ENCODE measurements around the gene TTC27.

DNA sequence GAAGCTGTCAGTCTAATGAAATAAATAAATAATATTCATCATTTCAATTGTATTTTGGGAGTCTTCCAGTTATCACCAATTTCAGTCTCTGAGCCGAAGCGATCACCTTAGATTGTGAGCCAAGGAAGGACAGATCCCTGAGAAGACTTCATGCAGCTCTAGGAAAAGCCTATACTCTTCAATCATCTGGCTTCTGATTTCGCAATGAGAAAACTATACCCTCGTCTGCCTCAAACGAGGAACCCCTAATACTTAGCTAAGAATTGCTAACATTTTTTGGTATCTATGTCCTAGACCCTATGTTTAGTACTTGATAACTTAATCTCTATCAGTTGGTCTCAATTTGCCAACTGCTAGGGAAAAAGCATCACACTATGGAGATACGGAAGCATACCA, 4.5 kb upstream of the TTC27 start:
- TF ChIP-seq, protein P1, sequence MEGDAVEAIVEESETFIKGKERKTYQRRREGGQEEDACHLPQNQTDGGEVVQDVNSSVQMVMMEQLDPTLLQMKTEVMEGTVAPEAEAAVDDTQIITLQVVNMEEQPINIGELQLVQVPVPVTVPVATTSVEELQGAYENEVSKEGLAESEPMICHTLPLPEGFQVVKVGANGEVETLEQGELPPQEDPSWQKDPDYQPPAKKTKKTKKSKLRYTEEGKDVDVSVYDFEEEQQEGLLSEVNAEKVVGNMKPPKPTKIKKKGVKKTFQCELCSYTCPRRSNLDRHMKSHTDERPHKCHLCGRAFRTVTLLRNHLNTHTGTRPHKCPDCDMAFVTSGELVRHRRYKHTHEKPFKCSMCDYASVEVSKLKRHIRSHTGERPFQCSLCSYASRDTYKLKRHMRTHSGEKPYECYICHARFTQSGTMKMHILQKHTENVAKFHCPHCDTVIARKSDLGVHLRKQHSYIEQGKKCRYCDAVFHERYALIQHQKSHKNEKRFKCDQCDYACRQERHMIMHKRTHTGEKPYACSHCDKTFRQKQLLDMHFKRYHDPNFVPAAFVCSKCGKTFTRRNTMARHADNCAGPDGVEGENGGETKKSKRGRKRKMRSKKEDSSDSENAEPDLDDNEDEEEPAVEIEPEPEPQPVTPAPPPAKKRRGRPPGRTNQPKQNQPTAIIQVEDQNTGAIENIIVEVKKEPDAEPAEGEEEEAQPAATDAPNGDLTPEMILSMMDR (IDR thresholded peaks at IDR 0.05), result no peak
- TF ChIP-seq POLR2A (IDR thresholded peaks at IDR 0.05), result no peak
